Iris pigment epithelial cell (primary cell): ENCODE data around the gene FRMD6.

ENCODE experiments used
- DNase-seq: peaks from one replicate; pipeline ENCODE4 v3.0.0-alpha.2; 2011; ENCODE audit warnings: low read depth

The FRMD6 gene

DNA sequence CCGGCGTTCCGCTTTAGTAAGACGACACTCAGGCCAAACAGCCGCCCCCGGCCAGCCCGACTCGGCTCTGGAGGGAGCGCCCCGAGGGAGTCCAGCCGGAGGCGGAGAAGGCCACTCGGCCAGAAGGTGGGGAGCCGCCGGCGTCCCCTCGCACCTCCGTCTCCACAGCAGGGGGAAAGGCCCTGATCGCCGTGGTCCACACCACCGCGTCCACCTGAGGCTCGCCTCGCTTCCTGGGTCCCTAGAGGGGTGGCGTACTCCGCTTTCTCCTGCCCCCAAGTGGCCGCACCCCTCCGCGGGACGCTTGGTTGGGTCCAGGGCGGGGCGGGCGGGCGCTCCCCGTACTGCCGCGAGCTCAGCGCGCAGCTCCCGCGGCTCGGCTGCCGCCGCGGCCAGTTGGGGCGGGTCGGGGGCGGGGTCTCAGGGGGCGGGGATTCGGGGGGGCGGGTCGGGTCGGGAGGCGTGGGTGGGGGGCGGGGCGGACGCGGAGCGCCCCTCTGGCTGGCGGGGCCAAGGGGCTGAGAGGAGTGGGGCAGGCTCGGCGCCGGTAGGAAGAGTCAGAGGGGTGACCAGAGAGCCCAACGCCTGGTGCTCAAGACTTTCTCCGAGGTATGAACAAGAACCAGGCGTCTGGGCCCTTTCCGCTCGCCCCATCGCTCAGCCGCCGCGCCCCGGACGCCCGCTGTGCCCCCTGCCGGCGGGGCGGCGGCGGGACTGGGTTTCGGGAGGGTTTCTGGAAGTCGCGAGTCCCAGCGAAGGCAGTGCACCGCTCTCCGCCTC is at the start of gene FRMD6:
Gene FRMD6 (plus strand): TSS at position 523 of the 780 bp plus-strand sequence. CDS start 37,927 bp downstream, outside the sequence.
- peak; percentile 91 for DNase-seq

DNA sequence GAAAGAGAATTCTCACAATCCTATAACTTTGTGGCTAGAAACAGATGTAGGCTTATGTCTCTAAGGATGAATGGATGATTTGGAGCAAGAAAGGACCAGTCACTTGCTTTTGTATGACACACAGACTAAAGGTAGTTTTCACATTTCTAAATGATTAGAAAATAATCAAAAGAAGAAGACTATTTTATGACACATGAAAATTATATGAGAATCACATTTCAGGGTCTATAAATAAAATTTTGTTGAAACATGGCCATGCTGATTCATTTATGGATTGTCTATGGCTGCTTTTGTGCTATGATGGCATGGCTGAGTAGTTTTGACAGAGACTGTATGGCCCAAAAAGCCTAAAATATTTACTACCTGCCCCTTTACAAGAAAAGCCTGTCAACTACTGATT is 49.4 kb upstream of the FRMD6 start:
- no peak for DNase-seq

DNA sequence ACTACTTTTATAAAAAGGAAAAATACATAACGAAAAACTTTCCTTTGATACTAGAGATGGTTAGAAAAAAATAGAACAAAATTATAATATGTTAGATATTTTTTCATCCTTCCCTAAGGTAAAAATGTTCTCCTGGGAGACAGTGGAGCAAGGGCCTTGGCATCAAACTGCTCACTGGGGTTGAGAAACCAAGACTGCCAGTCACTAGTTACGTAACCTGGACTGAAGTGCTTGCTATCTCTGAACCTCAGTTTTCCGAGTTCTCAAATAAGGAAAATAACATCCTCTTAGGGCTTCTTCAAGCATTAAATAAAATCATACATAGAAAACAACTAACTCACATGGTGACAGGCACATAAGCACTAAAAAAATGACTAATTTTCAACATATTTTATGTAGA is 48.2 kb upstream of the FRMD6 start:
- peak; percentile 68 for DNase-seq

DNA sequence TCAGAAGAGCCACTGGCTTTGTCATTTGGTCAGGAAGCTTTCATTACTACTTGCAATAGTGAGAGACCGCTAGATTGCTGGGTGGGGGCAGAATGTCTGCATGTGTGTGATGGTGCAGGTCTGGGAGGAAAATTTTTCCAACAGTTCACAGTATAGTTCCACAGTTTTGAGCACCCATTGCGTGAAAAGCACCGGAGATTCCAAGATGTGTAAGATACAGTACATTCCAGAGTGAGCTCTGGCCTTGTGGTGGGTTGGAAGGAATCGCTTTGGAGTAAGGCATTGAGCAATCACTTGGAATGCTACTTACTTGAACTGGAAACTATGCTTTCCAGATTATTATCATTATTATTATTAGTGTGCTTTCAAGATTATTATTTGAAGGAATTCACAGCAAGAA is 47.6 kb upstream of the FRMD6 start:
- peak; percentile 91 for DNase-seq

DNA sequence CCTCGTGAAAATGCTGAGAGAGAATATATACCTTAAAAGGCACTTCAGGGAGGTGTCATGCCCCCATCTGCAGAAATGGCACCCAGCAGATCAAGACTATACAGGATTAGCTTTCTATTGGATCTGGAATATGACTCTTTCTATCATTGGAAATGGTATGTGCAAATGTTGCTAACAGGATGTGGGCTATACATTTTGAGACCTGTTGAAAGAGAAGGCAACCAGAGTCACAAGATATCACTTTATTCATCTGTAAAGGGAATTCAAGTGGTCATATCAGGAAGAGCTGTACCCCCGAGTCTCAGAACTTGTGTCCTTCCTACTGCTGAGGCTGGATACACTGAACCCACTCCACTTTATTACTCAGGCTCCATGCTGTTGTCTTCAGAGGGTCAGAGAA is 46.1 kb upstream of the FRMD6 start:
- no peak for DNase-seq

DNA sequence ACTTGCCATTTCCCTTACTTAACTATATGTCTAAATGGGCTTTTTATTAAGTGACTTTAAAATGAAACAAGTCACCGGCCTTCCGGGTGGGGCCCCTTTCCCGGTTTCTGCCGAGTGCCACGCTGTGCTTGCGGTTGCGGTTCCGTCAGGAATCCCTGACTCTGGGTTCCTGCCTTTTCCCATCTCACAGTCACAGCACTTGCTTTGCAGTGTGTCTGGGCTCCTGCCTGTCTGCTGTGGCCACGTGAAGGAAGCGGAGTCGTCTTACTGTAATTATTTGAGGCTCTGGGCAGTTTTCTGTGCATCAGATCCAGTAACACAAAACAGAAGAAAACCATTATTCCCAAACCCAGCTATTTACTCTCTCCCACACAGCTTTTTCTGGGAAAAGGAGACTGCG is 44.0 kb upstream of the FRMD6 start:
- peak; percentile 70 for DNase-seq

DNA sequence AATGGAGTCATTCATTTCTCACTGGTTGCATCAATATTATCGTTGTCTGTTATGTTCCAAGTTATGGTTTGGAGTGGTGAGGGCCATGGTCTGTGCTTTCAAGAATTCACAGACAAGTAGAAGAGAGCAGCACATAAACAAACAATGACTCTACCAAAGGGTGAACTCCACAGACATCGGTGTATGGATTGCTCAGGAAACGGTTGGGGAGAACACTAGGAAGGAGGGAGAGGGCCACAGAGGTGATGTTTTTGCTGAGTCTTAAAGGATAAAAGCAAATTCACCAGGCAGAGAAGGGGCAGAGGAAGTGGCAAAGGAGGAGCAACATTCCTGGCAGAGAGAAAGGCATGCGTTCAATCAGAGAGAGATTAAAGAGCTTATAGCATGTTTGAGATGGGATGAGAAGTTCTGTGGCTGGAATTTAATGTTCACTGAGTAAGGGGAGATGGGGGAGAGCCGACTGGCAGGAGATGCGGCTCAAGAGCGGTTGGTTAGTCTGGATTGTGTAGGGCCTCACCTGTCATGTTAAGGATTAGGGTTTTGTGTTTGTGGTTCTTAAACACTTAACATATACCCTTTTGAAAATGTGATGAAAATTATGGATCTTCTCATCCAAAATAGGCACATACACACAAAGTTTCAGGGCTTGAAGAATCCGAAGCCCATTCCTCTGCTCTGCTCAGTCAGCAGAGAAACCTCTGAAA is 42.3 kb upstream of the FRMD6 start:
- peak; percentile 63 for DNase-seq

DNA sequence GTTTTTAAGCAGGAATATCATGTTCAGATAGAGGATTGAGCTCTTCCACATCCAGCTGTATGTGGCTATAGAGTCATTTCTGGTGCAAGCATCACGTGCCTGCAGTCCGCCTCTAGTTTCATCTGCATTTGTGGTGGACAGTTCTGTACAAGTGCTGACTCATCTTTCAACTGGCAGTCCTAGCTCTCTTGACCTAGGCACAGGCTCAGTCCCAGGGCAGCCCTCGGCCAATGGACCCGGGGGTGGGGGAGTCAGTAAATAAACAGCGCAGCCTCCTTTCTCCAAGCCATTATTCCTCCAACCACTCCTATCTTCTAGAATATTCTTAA is 41.8 kb upstream of the FRMD6 start:
- peak; percentile 89 for DNase-seq

DNA sequence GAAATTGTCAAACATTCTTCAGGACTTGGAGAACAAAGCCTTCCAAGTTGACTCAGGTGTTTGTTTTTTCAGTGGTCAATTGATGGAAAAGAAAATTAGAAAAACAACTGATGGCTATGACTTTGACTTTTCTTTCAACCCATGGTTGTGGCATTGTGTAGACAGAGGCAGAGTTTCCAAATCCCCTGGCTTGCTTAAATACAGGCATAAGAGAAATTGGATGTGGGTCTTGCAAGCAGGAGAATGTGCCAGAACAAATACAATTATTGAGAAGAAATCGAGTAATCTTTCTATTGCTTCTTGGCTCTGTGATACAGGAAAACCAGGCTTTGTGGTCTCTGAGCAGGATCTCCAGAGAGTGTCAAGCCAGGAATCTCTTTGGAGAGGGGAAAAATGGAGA is 40.9 kb upstream of the FRMD6 start:
- peak; percentile 27 for DNase-seq

DNA sequence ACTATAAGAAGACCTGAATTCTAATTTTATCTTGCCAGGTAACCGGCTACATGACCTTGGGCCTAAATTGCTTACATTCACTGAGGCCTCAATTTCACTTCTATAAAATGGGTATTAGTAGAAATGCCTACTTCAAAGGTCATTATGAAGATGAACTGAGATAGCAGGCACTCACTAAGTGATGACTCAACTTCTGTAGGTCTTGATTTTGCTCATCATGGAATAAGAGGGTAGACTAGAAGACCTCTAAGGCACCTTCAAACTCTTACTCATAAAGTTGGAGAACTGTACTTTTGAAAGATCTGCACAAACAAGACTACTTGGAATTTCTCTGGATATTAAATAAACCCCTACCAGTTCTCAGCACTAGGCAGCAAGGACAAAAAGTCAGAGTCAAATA is 39.3 kb upstream of the FRMD6 start:
- no peak for DNase-seq

DNA sequence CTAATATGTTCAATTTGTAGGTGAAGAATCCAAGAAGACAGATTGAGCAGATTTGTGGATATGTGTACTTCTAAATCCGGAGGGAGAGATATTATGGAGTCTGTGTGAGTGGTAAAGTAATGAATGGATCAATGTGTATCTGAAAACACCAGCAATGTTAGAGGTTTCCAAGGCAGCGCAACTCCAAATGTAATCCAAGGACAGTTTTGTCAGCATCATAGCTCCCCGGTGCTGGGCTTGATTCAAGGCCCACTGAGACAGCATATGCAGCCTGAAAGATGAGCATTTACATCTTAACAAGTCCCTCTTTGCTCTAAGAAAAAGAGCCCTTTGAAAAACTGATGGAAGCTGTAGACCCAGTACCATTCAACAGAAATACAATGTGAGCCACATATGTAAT is 38.3 kb upstream of the FRMD6 start:
- no peak for DNase-seq

DNA sequence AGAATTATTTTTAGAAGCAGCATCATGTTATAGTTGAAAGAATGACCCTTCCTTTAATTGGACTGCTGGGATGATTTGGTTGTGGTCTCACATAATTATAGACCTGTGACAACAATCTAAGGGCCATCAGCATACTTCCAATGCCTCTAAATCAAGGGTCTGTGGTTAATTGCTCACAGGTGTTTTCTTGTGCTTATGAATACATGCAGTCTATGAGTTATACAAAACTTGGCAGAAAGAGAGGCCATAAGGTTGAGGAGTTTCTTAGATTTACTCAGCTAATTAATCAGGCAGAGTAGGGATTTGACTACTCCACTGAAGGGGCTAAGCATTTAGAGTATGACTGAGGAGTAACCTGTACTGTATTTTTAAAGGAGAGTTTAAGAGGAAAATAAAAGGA is 37.0 kb upstream of the FRMD6 start:
- no peak for DNase-seq

DNA sequence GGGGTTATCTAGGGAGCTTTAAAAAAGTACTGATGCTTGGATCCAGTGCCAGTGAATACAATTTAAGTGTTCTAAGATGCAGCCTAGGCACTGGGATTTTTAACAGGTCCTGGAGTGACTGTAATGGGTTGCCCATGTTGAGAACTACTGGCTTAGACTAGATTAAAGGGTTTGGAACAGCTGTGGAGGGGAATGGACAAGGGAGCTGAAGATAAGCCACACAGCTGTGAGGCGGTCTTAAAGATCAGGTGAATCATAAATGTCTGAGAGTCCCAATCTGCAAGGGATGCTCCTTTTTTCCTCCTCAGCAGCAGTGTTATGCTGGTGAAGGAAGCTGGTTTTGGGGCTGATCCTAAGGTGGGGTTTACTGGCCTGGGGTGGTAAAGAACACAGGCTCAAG is 35.5 kb upstream of the FRMD6 start:
- no peak for DNase-seq

DNA sequence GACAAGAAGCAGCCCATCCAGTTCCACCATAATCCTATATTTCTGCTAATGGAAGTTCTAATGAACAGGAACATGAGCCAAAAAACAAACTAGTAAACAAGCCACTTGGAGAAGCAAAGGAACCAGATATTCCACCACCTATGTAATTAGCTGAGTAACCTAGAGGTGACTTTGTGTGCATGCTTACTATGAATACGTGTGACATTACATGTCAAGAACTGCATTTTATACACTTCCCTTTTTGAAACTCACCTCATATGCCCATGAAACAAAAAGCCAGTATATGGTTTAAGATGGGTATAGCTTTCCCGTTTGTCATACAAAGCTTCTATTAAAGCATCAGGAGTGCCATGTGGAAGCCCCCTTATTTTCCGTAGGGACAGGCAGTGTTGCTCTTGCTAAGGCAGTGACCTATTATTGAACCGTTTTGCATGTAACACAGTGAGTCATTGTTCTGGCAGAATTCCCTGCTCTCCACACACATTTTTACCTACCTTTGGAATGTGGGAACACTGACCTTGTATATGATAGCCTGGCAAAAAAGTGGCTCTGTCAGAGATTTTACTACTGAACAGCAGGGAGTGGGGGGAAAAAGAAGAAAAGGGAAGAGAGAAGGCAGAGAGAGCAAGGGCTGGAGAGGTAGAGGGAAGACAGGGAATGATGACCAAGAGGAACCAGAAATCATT is 34.8 kb upstream of the FRMD6 start:
- DNase-seq: peak; percentile 87

DNA sequence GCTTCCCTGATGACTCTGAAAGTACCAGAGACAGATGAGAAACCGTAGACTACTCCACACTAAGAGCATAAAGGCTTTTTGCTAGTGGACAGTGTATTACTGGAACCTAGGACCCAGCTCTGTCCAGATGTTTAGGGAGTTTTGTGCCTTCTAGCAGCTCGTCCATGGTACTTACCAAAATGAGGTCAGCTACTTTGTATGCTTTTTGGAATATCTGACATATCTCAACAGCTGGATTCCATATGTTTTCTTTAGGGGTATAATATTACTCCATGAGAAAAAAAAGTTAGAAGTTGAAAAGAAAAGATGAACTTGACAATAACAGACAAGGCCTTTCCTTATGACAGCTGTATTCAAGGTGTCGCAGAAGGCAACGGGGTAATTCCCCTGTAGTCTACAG is 32.1 kb upstream of the FRMD6 start:
- no peak for DNase-seq

DNA sequence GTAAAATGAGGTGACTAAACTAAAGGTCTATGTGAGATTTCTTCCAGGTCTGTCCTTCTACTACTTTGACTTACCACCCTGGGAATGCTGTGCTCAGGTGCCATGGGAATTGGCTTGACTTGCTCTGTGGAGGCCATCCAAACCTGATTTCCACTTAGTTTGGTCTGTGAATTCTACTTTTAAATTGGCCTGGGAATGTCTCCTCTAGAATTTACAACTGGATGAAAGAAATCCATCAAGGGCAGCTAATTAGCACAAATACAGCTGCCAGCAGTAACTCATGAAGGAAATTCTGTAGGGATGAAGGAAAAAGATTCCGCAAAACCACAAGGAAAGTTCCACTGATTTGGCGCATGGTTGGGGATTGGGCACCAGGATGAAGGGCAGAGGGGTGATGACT is 31.7 kb upstream of the FRMD6 start:
- DNase-seq: no peak

DNA sequence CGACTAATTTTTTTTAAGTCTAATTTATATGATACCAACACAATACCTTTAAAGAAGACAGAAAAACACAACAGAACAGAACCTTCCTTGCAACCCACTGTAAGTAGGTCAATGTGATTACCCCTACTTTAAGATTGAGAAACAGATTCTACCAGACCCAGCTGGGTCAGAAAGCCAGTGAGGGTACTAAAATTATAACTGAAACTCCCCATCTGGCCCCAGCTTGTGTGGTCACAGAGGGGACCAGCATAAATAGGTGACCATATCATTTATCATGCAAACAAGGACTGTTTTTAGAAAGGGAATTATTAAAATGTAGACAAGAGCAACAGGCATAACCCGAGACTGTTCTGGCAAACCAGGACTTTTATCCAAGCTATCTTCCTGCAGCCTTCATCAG is 30.1 kb upstream of the FRMD6 start:
- no peak for DNase-seq

DNA sequence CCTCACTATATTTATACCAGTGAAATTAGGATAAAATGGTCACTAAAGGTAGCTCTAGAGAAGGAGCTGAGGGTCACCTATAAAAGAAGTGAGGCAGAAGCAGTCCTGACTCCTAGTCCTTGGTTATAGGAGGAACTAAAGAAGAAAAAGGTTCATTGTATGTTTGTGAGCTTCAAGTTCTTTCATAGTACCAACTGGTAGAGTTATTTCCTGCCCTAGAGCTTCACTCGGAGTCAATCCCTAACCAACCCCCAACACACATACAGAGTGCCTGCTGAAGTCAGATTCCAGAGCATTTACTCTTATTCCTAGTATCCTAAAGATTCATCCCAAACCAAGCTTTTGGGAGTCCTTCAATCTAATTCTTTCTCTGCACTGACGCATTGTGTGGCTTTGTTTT is 29.3 kb upstream of the FRMD6 start:
- DNase-seq: no peak

DNA sequence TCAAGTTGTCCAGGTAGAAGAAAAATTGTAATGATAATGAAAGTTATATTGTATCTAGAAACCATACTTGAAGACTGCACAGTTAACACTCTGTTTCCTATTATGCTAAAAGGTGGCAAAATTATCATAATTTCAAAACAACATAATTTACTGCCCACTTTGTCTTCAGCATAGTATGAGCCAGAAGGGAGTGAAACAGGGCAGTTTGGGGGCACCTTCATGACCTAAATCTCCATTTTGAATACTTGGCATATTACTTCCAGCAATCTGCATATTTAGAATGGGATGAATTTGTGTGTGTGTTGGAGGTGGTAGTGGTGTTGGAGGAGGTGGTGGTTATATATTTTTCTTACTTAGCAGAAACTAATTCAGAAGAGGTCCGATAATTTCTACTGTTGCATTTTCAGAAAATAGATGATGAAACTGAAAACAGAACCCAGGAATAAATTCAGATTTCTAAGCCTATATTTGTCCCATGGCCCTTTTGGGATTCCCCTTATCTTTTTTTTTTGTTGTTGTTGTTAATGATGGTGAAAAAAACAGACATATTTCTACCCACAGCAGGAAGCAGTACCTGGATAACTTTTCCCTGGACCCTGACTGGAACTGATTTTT is 26.6 kb upstream of the FRMD6 start:
- no peak for DNase-seq

DNA sequence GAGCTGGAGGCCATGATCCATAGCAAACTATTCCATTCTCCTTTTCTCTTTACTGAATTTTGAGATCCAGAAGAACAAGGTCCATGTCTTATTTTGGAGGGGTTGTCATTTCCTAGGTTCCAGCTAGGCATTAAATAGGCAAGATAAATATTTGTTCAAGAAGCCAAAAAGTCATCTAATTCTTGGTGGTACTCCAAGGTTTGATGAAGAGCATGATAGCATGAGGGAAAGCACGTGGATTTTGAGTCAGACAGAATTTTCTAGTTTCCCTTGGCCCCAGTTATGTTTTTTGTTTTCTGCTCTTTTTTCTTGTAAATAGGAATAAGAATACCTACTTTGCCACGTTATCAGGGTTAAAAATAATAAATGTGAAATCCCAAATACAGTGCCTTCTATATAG is 25.5 kb upstream of the FRMD6 start:
- no peak for DNase-seq

DNA sequence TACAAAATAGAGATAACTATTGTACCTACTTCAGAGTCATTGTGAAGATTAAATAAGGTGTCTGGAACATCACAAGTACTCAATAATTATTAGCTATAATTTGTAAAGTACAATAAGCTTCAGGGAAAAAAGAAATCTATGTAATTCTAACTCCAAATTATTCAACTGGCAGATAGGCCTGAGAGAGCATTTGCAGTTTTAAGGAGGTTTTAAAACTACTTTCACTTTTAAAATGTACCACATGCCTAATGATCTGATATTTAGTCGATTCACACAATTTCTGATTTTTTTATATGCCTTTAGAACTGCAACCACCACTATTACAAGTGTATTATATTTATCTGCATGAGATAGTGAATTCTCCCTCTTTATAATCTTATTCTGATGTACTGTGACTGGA is 24.9 kb upstream of the FRMD6 start:
- DNase-seq: no peak

DNA sequence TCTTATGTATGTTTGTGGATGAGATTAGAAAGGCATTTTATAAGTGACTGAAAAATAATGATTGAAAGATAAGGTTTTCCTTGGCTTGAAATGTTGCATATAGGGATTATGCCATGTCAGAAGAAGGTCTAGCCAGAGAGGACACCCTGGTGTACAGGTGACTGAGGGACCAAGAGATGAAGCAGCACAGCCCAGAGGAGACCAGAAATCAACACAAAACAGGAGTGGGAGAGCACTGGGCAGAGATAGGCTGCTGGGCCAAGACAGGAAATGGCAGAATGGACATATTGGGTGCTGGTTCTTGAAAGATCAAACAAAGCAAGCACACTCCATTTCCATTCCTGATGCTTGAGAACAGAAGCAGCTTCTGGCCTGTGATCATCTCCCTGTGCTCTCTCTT is 24.4 kb upstream of the FRMD6 start:
- no peak for DNase-seq

DNA sequence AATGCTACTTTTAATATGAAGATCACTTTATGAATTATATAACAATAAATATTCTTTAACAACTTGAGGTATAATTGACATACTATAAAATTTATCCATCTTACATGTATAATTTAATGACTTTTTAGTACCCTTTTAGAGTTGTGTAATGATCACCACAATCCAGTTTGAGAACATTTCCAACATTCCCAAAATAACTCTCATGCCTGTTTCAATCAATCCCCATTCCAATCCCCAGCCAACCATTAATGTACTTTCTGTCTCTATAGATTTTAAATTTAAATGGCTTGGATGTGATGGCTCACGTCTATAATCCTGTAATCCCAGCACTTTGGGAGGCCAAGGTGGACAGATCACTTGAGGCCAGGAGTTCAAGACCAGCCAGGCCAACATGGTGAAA is 23.5 kb upstream of the FRMD6 start:
- no peak for DNase-seq
